PC-3 (cell line): Measurements from ENCODE around the gene RERG. TPM values are rescaled to one million over a fixed set of nuclear protein-coding genes. Genes with fewer than 3 reads are reported as not detected.

Experiments
- ATAC-seq: fragments of 200-7000 bp; cut with Tn5 transposase; 2 replicates; pipeline ENCODE4 v1.9.1; 2020; ENCODE audit warnings: mild to moderate bottlenecking, moderate library complexity
- BruUV-seq: library from RNA; stranded (reverse); fragments of 400-500 nt; replicated peaks from 2 replicates; lab custom pipeline; 2021; lab: Mats Ljungman, UMichigan
- CTCF ChIA-PET: fragments of 300-600 bp; sonication (Branson Sonifier 250); formaldehyde crosslinking; loops from one replicate; lab custom pipeline; 2022; ENCODE audit warnings: antibody characterized with exemption; lab: Charles Lee
- POLR2A ChIA-PET: fragments of 300-600 bp; sonication (Branson Sonifier 250); formaldehyde crosslinking; loops from one replicate; lab custom pipeline; 2022; ENCODE audit warnings: antibody characterized with exemption; ENCODE audit not compliant: unreplicated experiment; lab: Charles Lee
- DNase-seq: peaks from one replicate; pipeline ENCODE4 v3.0.0-alpha.2; 2015
- H2AFZ ChIP-seq: fragments of 300-600 bp; sonication (generic); 2 replicates; pipeline ENCODE4 v1.6.0; 2016; ENCODE audit warnings: antibody characterized with exemption, low read length
- H3F3A ChIP-seq: fragments of 300-600 bp; sonication (generic); one replicate; pipeline ENCODE4 v1.6.0; 2017; ENCODE audit warnings: antibody characterized with exemption, low read length, control low read depth, mild to moderate bottlenecking; ENCODE audit not compliant: unreplicated experiment
- H3K27ac ChIP-seq: fragments of 300-600 bp; sonication (generic); 2 replicates; pipeline ENCODE4 v1.5.1; 2016; ENCODE audit warnings: mild to moderate bottlenecking, low read length
- H3K27me3 ChIP-seq: fragments of 300-600 bp; sonication (generic); 2 replicates; pipeline ENCODE4 v1.6.1; 2016; ENCODE audit warnings: low read length, mixed read lengths
- H3K36me3 ChIP-seq: fragments of 300-600 bp; sonication (generic); 2 replicates; pipeline ENCODE4 v1.6.1; 2016; ENCODE audit warnings: low read depth, mixed run types, low read length, mixed read lengths
- H3K4me1 ChIP-seq: fragments of 300-600 bp; sonication (generic); 2 replicates; pipeline ENCODE4 v1.5.1; 2016; ENCODE audit warnings: low read length; ENCODE audit not compliant: insufficient read depth
- H3K4me2 ChIP-seq: fragments of 300-600 bp; sonication (generic); 2 replicates; pipeline ENCODE4 v1.6.0; 2016; ENCODE audit warnings: low read length
- H3K4me3 ChIP-seq: fragments of 300-600 bp; sonication (generic); 2 replicates; pipeline ENCODE4 v1.5.1; 2016; ENCODE audit warnings: mild to moderate bottlenecking, low read length, mixed read lengths
- H3K79me2 ChIP-seq: fragments of 300-600 bp; sonication (generic); 2 replicates; pipeline ENCODE4 v1.6.1; 2017; ENCODE audit warnings: low read length, mixed read lengths
- H3K9ac ChIP-seq: fragments of 300-600 bp; sonication (generic); 2 replicates; pipeline ENCODE4 v1.6.0; 2016; ENCODE audit warnings: mild to moderate bottlenecking, low read length
- H3K9me2 ChIP-seq: fragments of 300-600 bp; sonication (generic); replicated peaks from 2 replicates; pipeline ENCODE4 v1.6.1; 2016; ENCODE audit warnings: mixed run types, low read length, mixed read lengths
- H3K9me3 ChIP-seq: fragments of 300-600 bp; sonication (generic); 2 replicates; pipeline ENCODE4 v1.6.1; 2016; ENCODE audit warnings: low read length, mixed read lengths
- H4K20me1 ChIP-seq: fragments of 300-600 bp; sonication (generic); 2 replicates; pipeline ENCODE4 v1.6.1; 2016; ENCODE audit warnings: low read length, mixed read lengths
- EZH2 ChIP-seq: fragments of 300-600 bp; sonication (generic); IDR thresholded peaks from one replicate; pipeline ENCODE4 v1.6.1; 2017; ENCODE audit warnings: antibody characterized with exemption, mild to moderate bottlenecking, low read length; ENCODE audit not compliant: unreplicated experiment
- EZH2phosphoT487 ChIP-seq: fragments of 300-600 bp; sonication (generic); IDR thresholded peaks from 2 replicates; pipeline ENCODE4 v1.6.1; 2018; ENCODE audit warnings: mild to moderate bottlenecking, antibody characterized with exemption, low read length, borderline replicate concordance
- intact Hi-C: fragments of 100-400 bp; cut with micrococcal nuclease; formaldehyde crosslinking; loops from 2 replicates; pipeline ENCODE4 v1.9.0; 2023
- total RNA-seq: library from RNA; depleted of rRNA; stranded (reverse); fragments of >200 nt; gene quantifications from 2 replicates; pipeline ENCODE4 v1.2.3, GENCODE V29; 2014
- TF ChIP-seq, protein P1 (sequence below): fragments of 300-600 bp; sonication (generic); conservative IDR thresholded peaks from 2 replicates; pipeline ENCODE4 v1.5.1; 2017; ENCODE audit warnings: antibody characterized with exemption, low read depth, mild to moderate bottlenecking, low read length

Gene RERG
- total RNA-seq, 1 experiment from 2014 or later, result not detected

DNA sequence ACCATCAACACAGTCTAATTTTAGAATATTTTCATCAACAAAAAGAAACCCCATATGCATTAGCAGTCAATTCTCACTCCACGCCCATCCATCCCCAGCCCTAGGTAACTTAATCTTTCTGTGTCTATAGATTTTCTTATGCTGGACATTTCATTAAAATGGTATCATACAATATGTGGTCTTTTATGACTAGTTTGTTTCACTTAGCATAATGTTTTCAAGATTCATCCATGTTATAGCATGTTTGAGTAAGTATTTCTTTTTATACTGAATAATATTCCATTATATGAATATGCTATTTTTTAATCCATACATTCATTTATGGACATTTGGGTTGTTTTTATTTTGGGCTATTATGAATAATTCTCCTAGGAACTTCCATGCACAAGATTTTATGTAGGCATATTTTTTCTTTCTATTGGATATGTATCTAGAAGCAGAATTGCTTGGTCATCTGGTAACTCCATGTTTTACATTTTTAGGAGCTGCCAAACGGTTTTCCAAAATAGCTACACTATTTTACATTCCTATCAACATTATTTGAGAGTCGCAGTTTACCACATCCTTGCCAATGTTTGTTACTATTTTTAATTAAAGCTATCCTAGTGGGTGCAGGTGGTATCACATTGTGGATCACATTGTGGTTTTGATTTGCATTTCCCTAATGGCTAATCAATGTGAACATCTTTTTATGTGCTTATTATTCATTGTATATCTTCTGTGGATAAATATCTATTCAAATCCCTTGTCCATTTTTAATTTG, 49.0 kb downstream of the RERG start:
- H3K27me3 ChIP-seq, result peaks cover 35% of the 10 kb centered on the region
- no peaks in the 10 kb centered on the region for H3K79me2 ChIP-seq
- H3K9me2 ChIP-seq, result no peaks in the 10 kb centered on the region
- ATAC-seq (no peak), DNase-seq (no peak)
- POLR2A ChIA-PET, result no interaction called here
- no peaks in the 10 kb centered on the region for H3F3A ChIP-seq
- H2AFZ ChIP-seq, result no peak overlapping the region
- no TSS peak for BruUV-seq
- no peaks in the 10 kb centered on the region for H3K36me3 ChIP-seq
- H3K4me3 ChIP-seq, result no peak overlapping the region
- H3K9me3 ChIP-seq, result no peaks in the 10 kb centered on the region
- H3K27ac ChIP-seq, result no peak overlapping the region
- intact Hi-C loops, result no loop called here
- H3K9ac ChIP-seq, result no peak overlapping the region
- no peaks in the 10 kb centered on the region for H3K4me1 ChIP-seq
- no peak overlapping the region for H3K4me2 ChIP-seq
- CTCF ChIA-PET, result no interaction called here
- TF ChIP-seq, protein P1, sequence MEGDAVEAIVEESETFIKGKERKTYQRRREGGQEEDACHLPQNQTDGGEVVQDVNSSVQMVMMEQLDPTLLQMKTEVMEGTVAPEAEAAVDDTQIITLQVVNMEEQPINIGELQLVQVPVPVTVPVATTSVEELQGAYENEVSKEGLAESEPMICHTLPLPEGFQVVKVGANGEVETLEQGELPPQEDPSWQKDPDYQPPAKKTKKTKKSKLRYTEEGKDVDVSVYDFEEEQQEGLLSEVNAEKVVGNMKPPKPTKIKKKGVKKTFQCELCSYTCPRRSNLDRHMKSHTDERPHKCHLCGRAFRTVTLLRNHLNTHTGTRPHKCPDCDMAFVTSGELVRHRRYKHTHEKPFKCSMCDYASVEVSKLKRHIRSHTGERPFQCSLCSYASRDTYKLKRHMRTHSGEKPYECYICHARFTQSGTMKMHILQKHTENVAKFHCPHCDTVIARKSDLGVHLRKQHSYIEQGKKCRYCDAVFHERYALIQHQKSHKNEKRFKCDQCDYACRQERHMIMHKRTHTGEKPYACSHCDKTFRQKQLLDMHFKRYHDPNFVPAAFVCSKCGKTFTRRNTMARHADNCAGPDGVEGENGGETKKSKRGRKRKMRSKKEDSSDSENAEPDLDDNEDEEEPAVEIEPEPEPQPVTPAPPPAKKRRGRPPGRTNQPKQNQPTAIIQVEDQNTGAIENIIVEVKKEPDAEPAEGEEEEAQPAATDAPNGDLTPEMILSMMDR, result no peak
- TF ChIP-seq EZH2 (no peak), EZH2phosphoT487 (no peak)
- no peaks in the 10 kb centered on the region for H4K20me1 ChIP-seq

DNA sequence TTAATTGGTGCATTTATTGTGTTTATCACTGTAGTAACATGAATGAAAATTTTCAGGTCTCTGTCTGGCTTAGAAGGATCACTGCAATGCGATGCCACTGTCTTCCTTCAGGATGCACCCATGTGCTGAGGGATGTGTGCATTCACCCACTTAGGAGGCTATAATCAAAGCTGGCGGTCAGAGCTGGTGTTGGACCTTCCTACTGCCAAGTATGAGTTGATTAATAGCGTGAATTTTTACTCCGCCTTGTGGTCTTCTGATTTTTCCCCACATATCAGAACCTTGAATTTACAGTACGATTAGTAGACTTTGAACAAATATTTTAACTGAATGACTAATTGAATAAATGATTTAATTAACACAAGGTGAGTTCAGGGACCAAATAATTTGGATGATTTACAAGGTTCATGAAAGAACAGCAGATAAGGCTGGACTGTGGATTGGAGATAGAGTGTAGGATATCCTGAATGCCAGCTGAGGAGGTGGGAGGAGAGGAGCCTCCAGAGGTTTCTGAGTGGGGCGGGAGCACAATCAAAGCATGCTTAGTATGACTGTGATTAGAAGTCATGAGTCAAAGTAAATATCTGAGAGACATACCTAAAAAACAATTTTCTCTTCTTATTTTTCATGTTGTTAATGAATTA, 50.1 kb downstream of the RERG start:
- intact Hi-C loops, result no loop called here
- Histone ChIP-seq H3K79me2 (no peaks in the 10 kb centered on the region), H3K9me2 (no peaks in the 10 kb centered on the region), H2AFZ (no peak overlapping the region), H3K4me1 (no peaks in the 10 kb centered on the region), H4K20me1 (no peaks in the 10 kb centered on the region), H3K9ac (no peak overlapping the region), H3F3A (no peaks in the 10 kb centered on the region), H3K27ac (no peak overlapping the region), H3K9me3 (no peaks in the 10 kb centered on the region), H3K36me3 (no peaks in the 10 kb centered on the region), H3K4me3 (no peak overlapping the region), H3K27me3 (peaks cover 37% of the 10 kb centered on the region), H3K4me2 (no peak overlapping the region)
- no peak for TF ChIP-seq EZH2
- TF ChIP-seq EZH2phosphoT487, result no peak
- TF ChIP-seq, protein P1, result no peak
- DNase-seq (no peak), ATAC-seq (no peak)
- BruUV-seq, result no TSS peak
- POLR2A ChIA-PET, result no interaction called here
- CTCF ChIA-PET, result no interaction called here
